ENCODE data around the gene ASIC2.

DNA sequence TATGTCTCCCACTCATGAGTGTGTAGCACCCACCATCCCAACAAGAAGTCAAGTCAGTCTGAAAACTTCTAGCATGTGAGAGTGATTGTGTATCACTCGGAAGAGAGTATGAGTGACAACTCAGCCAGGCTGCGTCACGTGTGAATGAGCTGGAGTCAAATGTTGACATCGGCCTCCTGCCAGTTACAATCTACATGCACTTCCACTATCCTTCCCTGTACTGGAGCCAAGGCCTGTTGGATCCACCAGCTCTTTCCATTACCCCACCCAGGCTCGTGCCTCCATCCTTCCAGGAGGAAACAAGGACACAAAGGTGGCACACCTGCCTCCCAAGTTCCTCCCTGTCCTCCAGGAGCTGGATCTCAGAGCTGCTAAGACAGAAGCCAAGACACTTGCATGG, 64.5 kb downstream of the ASIC2 start:
- TF ChIP-seq POLR2A (IDR thresholded peaks at IDR 0.05; ENCODE audit: low read length) (no peak), GATA1 (IDR thresholded peaks at IDR 0.05; ENCODE audit: low read depth, low read length) (no peak)

All from erythroblast (primary cell).